ENCODE measurements around the gene LRRC55.

Gene LRRC55

DNA sequence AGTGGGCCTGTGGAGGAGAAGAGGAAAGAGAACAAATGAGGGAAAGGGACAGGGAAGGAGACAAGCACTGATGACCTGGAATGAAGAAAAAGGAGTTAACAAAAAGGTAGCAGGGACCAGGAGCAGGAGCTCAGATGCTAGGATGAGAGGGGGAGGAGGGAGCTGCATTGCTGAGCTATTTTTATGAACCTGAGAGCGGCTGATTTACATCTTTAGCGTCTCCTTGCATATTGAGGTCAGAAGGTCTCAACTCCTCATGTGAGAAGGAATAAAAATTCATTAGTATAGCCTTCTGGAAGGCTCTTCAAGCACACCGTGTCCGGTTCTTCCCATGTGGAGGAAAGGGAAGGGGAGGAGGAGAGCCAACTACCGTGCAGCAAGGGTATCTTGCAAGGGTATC, 33.1 kb upstream of the LRRC55 start:
- no peak for DNase-seq
- no peaks in the 10 kb centered on the region for H3K9me3 ChIP-seq (ENCODE audit: control insufficient read depth, low read length)
- no peaks in the 10 kb centered on the region for H3K36me3 ChIP-seq (ENCODE audit: control insufficient read depth, insufficient read depth, low read length)
- H3K27ac ChIP-seq (ENCODE audit: insufficient read depth, low read length, poor library complexity, severe bottlenecking), result no peak overlapping the region
- H3K4me1 ChIP-seq (ENCODE audit: control insufficient read depth, insufficient read depth, low read length, poor library complexity, severe bottlenecking), result no peaks in the 10 kb centered on the region
- H3K27me3 ChIP-seq (replicated peaks; ENCODE audit: control insufficient read depth, insufficient read depth, low read length, poor library complexity, severe bottlenecking), result no peaks in the 10 kb centered on the region
- no peak overlapping the region for H3K4me3 ChIP-seq (ENCODE audit: insufficient read depth, low read depth, low read length, poor library complexity, severe bottlenecking)

DNA sequence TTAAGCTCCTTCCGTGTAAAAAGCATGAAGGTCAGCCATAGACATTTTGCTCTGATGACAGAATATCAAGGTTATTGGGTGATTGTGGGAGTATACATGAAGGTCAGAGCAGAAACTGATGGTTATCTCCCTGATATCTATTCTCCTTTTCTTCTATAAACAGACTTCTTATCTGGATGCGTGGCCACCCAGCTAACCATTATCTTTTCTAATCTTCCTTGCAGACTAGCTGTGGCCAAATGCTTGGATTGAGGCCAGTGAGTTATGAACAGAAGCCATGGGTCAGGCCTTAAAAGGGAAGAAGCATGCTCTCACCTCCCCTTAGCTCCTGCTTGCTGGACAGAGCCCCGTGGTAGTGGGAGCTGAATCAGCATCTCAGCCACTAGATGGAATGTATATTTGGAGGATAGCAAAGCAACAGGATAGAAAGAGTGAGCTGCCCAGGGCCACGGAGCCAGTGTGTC, 31.3 kb upstream of the LRRC55 start:
- Histone ChIP-seq H3K4me3 (ENCODE audit: insufficient read depth, low read depth, low read length, poor library complexity, severe bottlenecking) (no peak overlapping the region), H3K27ac (ENCODE audit: insufficient read depth, low read length, poor library complexity, severe bottlenecking) (no peak overlapping the region), H3K36me3 (ENCODE audit: control insufficient read depth, insufficient read depth, low read length) (no peaks in the 10 kb centered on the region), H3K9me3 (ENCODE audit: control insufficient read depth, low read length) (no peaks in the 10 kb centered on the region), H3K4me1 (ENCODE audit: control insufficient read depth, insufficient read depth, low read length, poor library complexity, severe bottlenecking) (no peaks in the 10 kb centered on the region), H3K27me3 (replicated peaks; ENCODE audit: control insufficient read depth, insufficient read depth, low read length, poor library complexity, severe bottlenecking) (no peaks in the 10 kb centered on the region)
- no peak for DNase-seq

DNA sequence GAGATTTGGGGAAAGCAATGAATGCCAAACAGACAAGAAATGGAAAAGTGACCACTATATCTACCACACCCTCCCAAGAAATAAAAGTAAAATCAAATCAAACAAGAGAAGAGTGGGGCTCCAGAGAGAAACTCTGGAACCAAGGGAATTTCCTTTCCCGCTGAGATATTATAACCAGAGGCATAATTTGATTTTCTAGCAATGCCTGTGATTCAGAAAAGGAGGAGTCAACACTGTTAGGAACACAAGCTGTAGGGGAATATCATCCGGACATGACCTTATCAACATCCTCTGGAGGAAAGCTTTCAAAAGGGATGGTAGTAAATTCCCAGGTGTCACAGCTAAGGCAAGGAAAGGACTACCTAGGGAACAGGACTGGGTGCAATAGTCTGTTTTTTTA, 29.6 kb upstream of the LRRC55 start:
- no peak for DNase-seq
- Histone ChIP-seq H3K27me3 (replicated peaks; ENCODE audit: control insufficient read depth, insufficient read depth, low read length, poor library complexity, severe bottlenecking) (no peaks in the 10 kb centered on the region), H3K4me3 (ENCODE audit: insufficient read depth, low read depth, low read length, poor library complexity, severe bottlenecking) (no peak overlapping the region), H3K9me3 (ENCODE audit: control insufficient read depth, low read length) (no peaks in the 10 kb centered on the region), H3K27ac (ENCODE audit: insufficient read depth, low read length, poor library complexity, severe bottlenecking) (no peak overlapping the region), H3K4me1 (ENCODE audit: control insufficient read depth, insufficient read depth, low read length, poor library complexity, severe bottlenecking) (no peaks in the 10 kb centered on the region), H3K36me3 (ENCODE audit: control insufficient read depth, insufficient read depth, low read length) (no peaks in the 10 kb centered on the region)

DNA sequence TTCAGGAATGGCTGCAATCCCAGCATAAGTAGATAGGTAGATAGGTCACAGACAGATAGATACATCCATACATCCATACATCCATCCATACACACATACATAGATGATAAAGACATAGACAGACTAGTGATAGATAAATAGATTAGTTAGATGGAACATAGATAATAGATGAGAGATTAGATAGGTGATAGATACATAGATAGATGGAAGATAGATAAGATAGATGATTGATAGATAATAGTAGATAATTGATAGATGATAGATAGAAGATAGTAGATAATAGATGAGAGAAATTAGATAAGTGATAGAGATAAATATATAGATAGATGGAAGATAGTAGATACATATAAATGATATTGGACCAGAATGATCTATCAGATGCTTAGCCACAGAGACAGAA, 28.3 kb upstream of the LRRC55 start:
- Histone ChIP-seq H3K9me3 (ENCODE audit: control insufficient read depth, low read length) (no peaks in the 10 kb centered on the region), H3K27ac (ENCODE audit: insufficient read depth, low read length, poor library complexity, severe bottlenecking) (no peak overlapping the region), H3K27me3 (replicated peaks; ENCODE audit: control insufficient read depth, insufficient read depth, low read length, poor library complexity, severe bottlenecking) (no peaks in the 10 kb centered on the region), H3K4me1 (ENCODE audit: control insufficient read depth, insufficient read depth, low read length, poor library complexity, severe bottlenecking) (no peaks in the 10 kb centered on the region), H3K36me3 (ENCODE audit: control insufficient read depth, insufficient read depth, low read length) (no peaks in the 10 kb centered on the region), H3K4me3 (ENCODE audit: insufficient read depth, low read depth, low read length, poor library complexity, severe bottlenecking) (no peak overlapping the region)
- DNase-seq, result no peak

DNA sequence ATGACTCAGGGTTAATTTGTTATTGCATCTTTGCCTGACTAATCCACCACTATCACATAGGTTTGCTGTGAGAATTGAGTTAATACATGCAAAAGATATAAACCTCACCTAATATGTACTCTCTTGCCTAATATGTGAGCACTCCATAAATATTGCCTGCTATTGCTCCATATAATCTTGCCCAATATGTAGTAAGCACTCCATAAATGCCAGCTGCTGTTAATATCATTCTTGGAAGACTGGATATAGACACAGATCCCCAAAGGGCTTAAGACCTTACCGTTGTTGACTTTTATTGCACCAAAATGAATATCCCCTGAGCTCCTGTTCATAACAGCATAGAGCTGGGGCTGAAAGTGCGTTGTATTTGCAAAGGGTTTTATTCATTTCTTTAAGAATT, 27.0 kb upstream of the LRRC55 start:
- no peaks in the 10 kb centered on the region for H3K9me3 ChIP-seq (ENCODE audit: control insufficient read depth, low read length)
- H3K27ac ChIP-seq (ENCODE audit: insufficient read depth, low read length, poor library complexity, severe bottlenecking), result no peak overlapping the region
- H3K4me3 ChIP-seq (ENCODE audit: insufficient read depth, low read depth, low read length, poor library complexity, severe bottlenecking), result no peak overlapping the region
- H3K27me3 ChIP-seq (replicated peaks; ENCODE audit: control insufficient read depth, insufficient read depth, low read length, poor library complexity, severe bottlenecking), result no peaks in the 10 kb centered on the region
- H3K4me1 ChIP-seq (ENCODE audit: control insufficient read depth, insufficient read depth, low read length, poor library complexity, severe bottlenecking), result no peaks in the 10 kb centered on the region
- H3K36me3 ChIP-seq (ENCODE audit: control insufficient read depth, insufficient read depth, low read length), result no peaks in the 10 kb centered on the region
- DNase-seq, result no peak

DNA sequence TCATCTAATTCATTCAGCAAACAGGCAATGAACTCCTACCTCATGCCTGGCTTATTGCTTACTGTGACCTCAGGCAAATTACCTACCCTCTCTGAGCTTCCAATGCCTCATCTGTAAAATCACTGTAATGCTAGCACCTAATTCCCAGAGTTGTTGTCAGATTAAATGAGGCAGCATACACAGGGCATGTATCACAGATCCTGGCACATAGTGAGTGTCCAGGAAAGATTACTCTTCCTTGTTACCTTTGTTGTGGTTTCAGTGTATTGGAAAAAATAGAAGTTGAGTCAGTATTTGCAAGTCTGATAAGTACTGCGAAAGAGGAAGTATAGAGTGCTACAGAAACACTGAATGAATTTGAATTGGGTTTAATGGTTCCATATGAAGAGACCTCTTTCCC, 26.4 kb upstream of the LRRC55 start:
- Histone ChIP-seq H3K27ac (ENCODE audit: insufficient read depth, low read length, poor library complexity, severe bottlenecking) (no peak overlapping the region), H3K36me3 (ENCODE audit: control insufficient read depth, insufficient read depth, low read length) (no peaks in the 10 kb centered on the region), H3K4me1 (ENCODE audit: control insufficient read depth, insufficient read depth, low read length, poor library complexity, severe bottlenecking) (no peaks in the 10 kb centered on the region), H3K9me3 (ENCODE audit: control insufficient read depth, low read length) (no peaks in the 10 kb centered on the region), H3K27me3 (replicated peaks; ENCODE audit: control insufficient read depth, insufficient read depth, low read length, poor library complexity, severe bottlenecking) (no peaks in the 10 kb centered on the region), H3K4me3 (ENCODE audit: insufficient read depth, low read depth, low read length, poor library complexity, severe bottlenecking) (no peak overlapping the region)
- no peak for DNase-seq

DNA sequence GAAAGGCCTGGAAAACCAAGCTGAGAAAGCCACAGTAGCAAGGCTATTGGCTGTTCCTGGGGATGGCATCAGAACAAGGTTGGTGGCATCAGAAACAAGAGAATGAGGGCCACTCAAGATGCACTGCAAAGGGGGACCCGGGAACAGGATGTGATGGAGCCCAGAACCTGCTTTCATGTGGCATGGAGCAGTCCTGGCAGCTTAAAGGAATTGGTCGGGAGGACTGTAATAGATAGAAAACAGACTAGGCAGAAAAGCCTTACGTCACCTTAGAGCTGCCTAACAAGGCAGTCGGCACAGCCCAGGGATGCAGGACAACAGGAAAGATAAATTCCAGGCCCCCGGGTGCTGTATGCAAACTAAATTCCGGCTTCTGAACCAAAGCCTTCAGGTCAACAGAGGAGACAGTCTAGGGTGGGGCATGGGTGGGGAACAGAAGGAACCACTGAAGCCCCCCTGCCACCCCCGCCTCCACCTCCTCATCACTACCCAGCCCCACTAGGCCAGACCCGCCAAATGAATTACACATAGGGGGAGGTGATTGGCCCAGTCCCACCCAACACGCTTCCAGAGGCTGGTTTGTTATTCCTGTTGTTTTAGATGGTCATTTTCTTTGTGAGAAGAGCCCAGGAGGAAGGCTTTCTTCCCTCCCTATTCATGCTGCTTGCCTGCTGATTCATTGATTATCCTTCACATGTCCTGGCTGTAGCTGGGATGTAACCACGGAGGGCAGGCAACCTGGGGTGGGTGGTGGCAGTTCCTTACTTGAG, 25.7 kb upstream of the LRRC55 start:
- Histone ChIP-seq H3K36me3 (ENCODE audit: control insufficient read depth, insufficient read depth, low read length) (no peaks in the 10 kb centered on the region), H3K27me3 (replicated peaks; ENCODE audit: control insufficient read depth, insufficient read depth, low read length, poor library complexity, severe bottlenecking) (no peaks in the 10 kb centered on the region), H3K27ac (ENCODE audit: insufficient read depth, low read length, poor library complexity, severe bottlenecking) (no peak overlapping the region), H3K4me1 (ENCODE audit: control insufficient read depth, insufficient read depth, low read length, poor library complexity, severe bottlenecking) (no peaks in the 10 kb centered on the region), H3K9me3 (ENCODE audit: control insufficient read depth, low read length) (no peaks in the 10 kb centered on the region), H3K4me3 (ENCODE audit: insufficient read depth, low read depth, low read length, poor library complexity, severe bottlenecking) (no peak overlapping the region)
- no peak for DNase-seq

DNA sequence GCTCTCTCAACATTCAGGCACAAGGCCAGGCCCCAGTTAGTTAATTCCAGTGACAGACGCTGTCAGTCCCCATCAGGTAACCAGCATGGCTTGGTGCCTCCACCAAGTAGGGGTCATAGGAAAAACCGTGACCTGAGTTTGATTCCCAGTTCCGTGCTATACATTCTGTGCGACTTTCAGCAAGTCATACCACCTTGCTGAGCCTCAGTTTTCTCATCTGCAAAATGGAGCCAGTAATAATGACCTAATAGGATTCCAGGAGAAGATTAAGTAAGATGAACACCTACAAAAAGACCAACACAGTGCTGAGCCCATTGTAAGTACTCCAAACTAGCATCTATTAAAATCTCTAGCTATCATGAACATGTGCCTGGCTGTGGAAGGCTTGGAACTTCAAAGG, 24.8 kb upstream of the LRRC55 start:
- Histone ChIP-seq H3K9me3 (ENCODE audit: control insufficient read depth, low read length) (no peaks in the 10 kb centered on the region), H3K4me1 (ENCODE audit: control insufficient read depth, insufficient read depth, low read length, poor library complexity, severe bottlenecking) (no peaks in the 10 kb centered on the region), H3K4me3 (ENCODE audit: insufficient read depth, low read depth, low read length, poor library complexity, severe bottlenecking) (no peak overlapping the region), H3K36me3 (ENCODE audit: control insufficient read depth, insufficient read depth, low read length) (no peaks in the 10 kb centered on the region), H3K27ac (ENCODE audit: insufficient read depth, low read length, poor library complexity, severe bottlenecking) (no peak overlapping the region), H3K27me3 (replicated peaks; ENCODE audit: control insufficient read depth, insufficient read depth, low read length, poor library complexity, severe bottlenecking) (no peaks in the 10 kb centered on the region)
- DNase-seq, result no peak

DNA sequence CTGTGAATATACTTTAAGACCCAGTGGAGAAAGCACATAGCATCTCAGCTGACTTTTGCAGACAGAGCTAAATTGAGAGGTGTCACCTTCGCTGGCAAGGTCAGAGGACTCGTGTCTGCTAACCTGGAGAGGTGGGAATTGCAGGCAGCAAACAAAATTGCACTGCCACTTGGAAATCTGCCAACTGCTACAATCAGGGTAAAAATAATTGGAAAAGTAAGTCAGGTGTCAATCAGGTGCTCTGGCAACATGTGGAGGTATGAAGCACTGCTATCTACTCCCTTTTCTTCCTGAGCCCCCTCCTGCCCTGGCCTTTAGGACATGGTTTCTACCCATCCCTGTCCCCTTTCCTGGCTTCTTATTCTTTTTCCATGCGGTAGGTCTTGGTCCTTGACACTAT, 24.1 kb upstream of the LRRC55 start:
- Histone ChIP-seq H3K27me3 (replicated peaks; ENCODE audit: control insufficient read depth, insufficient read depth, low read length, poor library complexity, severe bottlenecking) (no peaks in the 10 kb centered on the region), H3K4me1 (ENCODE audit: control insufficient read depth, insufficient read depth, low read length, poor library complexity, severe bottlenecking) (no peaks in the 10 kb centered on the region), H3K9me3 (ENCODE audit: control insufficient read depth, low read length) (no peaks in the 10 kb centered on the region), H3K27ac (ENCODE audit: insufficient read depth, low read length, poor library complexity, severe bottlenecking) (no peak overlapping the region), H3K36me3 (ENCODE audit: control insufficient read depth, insufficient read depth, low read length) (no peaks in the 10 kb centered on the region), H3K4me3 (ENCODE audit: insufficient read depth, low read depth, low read length, poor library complexity, severe bottlenecking) (no peak overlapping the region)
- no peak for DNase-seq

DNA sequence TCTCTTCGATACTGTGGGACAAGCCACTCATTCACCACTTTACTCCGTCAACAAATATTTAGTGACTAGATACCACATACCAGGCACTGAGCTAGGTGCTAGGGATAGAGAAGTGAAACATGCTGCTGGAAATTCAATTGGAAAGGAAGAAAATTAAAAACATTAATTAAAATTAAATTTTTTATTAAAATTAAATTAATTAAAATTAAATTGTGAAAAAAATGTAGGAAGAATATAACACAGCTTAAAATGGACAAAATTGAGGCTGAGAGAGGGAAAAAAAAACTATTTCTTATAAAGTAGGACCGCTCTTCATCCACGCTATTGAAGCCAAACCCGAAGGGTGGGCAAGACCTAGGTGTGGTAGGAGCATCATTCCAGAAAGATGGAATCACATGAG, 23.6 kb upstream of the LRRC55 start:
- Histone ChIP-seq H3K36me3 (ENCODE audit: control insufficient read depth, insufficient read depth, low read length) (no peaks in the 10 kb centered on the region), H3K9me3 (ENCODE audit: control insufficient read depth, low read length) (no peaks in the 10 kb centered on the region), H3K27ac (ENCODE audit: insufficient read depth, low read length, poor library complexity, severe bottlenecking) (no peak overlapping the region), H3K4me1 (ENCODE audit: control insufficient read depth, insufficient read depth, low read length, poor library complexity, severe bottlenecking) (no peaks in the 10 kb centered on the region), H3K4me3 (ENCODE audit: insufficient read depth, low read depth, low read length, poor library complexity, severe bottlenecking) (no peak overlapping the region), H3K27me3 (replicated peaks; ENCODE audit: control insufficient read depth, insufficient read depth, low read length, poor library complexity, severe bottlenecking) (no peaks in the 10 kb centered on the region)
- no peak for DNase-seq
